Transverse colon (tissue), 4 donors: ENCODE measurements around the gene ATXN2. TPM values are rescaled to one million over a fixed set of nuclear protein-coding genes. Genes with fewer than 3 reads are reported as not detected.
"Not testable (repeated sequence)": the region's sequence is repeated elsewhere in the genome, so short reads cannot be mapped to it uniquely, and the experiment has no call there.

Experiments used
- DNase-seq: peaks from one replicate; pipeline ENCODE4 v3.0.0-alpha.2; 2019
- H3K27ac ChIP-seq, 4 donors: fragments of 200-600 bp; sonication (generic); 2 replicates each; pipeline ENCODE4 v1.5.1; 2016 to 2018; ENCODE audit warnings: inconsistent platforms in 4 of 4
- H3K27me3 ChIP-seq: fragments of 200-600 bp; sonication (generic); 2 replicates; pipeline ENCODE4 v1.5.1; 2017; ENCODE audit warnings: inconsistent platforms
- H3K36me3 ChIP-seq, 4 donors: fragments of 200-600 bp; sonication (generic); 2 replicates each; pipeline ENCODE4 v1.5.1; 2017 to 2019; ENCODE audit warnings: inconsistent platforms in 4 of 4
- H3K4me1 ChIP-seq, 4 donors: fragments of 200-600 bp; sonication (generic); 2 replicates each; pipeline ENCODE4 v1.5.1; 2017 to 2020; ENCODE audit warnings: inconsistent platforms in 4 of 4
- H3K4me3 ChIP-seq, 4 donors: fragments of 200-600 bp; sonication (generic); 1 replicate in 1 of 4; 2 replicates in 3 of 4; pipeline versions ENCODE4 v1.5.1 to v1.6.1; 2017 to 2019; ENCODE audit warnings: inconsistent platforms in 4 of 4
- H3K9me3 ChIP-seq, 2 donors: fragments of 200-600 bp; sonication (generic); 2 replicates each; pipeline ENCODE4 v1.5.1; 2017 to 2019; ENCODE audit warnings: inconsistent platforms in 2 of 2
- EP300 ChIP-seq: sonication (generic); formaldehyde crosslinking; IDR thresholded peaks from one replicate; pipeline ENCODE4 v1.6.1; 2017; ENCODE audit warnings: antibody characterized with exemption, low read depth
- POLR2A ChIP-seq: fragments of 450-650 bp; IDR thresholded peaks from one replicate; pipeline ENCODE4 v1.6.1; 2016; ENCODE audit warnings: antibody characterized with exemption, mild to moderate bottlenecking, moderate library complexity
- POLR2AphosphoS5 ChIP-seq, 3 donors: sonication (generic); formaldehyde crosslinking; IDR thresholded peaks; one replicate each; pipeline ENCODE4 v1.6.1; 2016; ENCODE audit warnings: antibody characterized with exemption in 3 of 3
- WGBS, 2 donors: methylation state at CpG; one replicate each; pipeline ENCODE4 v1.1.5; 2018; ENCODE audit warnings: low coverage in 1 of 2; 5-methylcytosine and 5-hydroxymethylcytosine counted together
- in situ Hi-C, 4 donors: fragments of 200-750 bp; cut with MboI; loops; one replicate each; pipeline versions ENCODE4 v1.15.0 to v1.15.1; 2017; ENCODE audit warnings: low sequenced_read_pairs in 3 of 4, low pct_ligation_motif_present in 1 of 4, low pct_unique_long_range_greater_than_20kb in 1 of 4
- intact Hi-C: fragments of 100-400 bp; cut with DNase I; formaldehyde crosslinking; loops from one replicate; pipeline ENCODE4 v1.15.1; 2023; ENCODE audit warnings: low total_unique reads
- total RNA-seq, 4 donors: library from RNA; depleted of rRNA; stranded (reverse); fragments of >200 nt; gene quantifications; one replicate each; pipeline ENCODE4 v1.1.0, GENCODE V29; 2016
- TF ChIP-seq, protein P1 (sequence below), 5 experiments: fragments of 200-600 bp in 3 of 5; fragments of 450-650 bp in 2 of 5; sonication (generic) in 3 of 5; IDR thresholded peaks; 1 replicate in 2 of 5; 2 replicates in 3 of 5; pipeline ENCODE4 v1.5.1; 2016 to 2017; ENCODE audit warnings: antibody characterized with exemption in 5 of 5, inconsistent platforms in 3 of 5, mild to moderate bottlenecking in 2 of 5, moderate library complexity in 1 of 5

The ATXN2 gene
- total RNA-seq, 4 donors from 2014 or later = 50.2 to 95.5 (median 83.2) TPM

DNA sequence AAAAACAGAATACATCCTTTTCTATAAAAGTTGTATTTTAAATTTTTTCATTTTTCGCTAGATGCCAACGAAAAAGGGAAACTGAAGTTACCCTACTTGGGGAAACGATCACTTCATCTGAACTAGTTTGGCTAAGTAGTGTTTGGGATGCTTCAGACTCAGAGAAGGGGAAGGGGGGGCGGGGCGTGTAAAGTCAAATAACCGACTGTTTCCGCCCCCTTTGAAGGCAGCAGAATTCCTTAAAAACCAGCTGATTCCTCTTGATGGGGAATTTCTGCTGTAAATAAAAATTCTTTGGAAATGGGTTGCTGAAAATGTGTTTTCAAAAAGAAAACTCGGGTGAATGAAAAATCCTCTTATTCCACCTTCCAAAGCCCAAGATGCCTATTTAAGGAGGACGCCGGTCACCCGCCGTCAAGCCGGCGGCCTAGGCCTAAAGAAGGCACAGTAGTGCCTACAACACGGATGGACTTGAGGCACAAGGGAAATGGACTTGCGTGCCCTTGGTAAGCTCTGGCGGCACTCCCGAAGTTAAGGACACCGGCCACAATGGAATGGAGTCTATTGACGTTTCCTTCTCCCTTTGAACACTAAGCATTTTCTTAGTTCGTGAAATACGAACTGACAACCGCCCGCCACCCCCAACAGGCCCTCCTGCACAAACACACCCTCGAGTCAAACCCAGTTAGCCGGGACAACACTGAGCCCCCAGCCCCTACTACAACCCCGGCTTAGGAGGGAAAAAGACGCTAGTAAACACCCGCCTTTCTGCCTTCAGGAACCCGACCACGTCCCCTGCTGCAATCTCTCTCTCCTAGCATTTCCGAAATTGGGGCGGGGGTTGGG lies 1.9 kb downstream of the ATXN2 start:
- in situ Hi-C loops = no loop called here
- intact Hi-C loops = no loop called here
- Histone ChIP-seq H3K36me3 (no peaks in the 10 kb centered on the region), H3K9me3 (no peaks in the 10 kb centered on the region), H3K27me3 (no peaks in the 10 kb centered on the region), H3K4me3 (peak overlapping the region; percentile 85 to 100 (median 98)), H3K4me1 (peaks cover 9 to 53% (median 36%) of the 10 kb centered on the region in 4 donors), H3K27ac (peak overlapping the region; percentile 98 to 100 (median 98))
- 5% methylated on average over 8 to 33 of the region's 33 CpGs for WGBS, 2 donors
- TF ChIP-seq, protein P1, sequence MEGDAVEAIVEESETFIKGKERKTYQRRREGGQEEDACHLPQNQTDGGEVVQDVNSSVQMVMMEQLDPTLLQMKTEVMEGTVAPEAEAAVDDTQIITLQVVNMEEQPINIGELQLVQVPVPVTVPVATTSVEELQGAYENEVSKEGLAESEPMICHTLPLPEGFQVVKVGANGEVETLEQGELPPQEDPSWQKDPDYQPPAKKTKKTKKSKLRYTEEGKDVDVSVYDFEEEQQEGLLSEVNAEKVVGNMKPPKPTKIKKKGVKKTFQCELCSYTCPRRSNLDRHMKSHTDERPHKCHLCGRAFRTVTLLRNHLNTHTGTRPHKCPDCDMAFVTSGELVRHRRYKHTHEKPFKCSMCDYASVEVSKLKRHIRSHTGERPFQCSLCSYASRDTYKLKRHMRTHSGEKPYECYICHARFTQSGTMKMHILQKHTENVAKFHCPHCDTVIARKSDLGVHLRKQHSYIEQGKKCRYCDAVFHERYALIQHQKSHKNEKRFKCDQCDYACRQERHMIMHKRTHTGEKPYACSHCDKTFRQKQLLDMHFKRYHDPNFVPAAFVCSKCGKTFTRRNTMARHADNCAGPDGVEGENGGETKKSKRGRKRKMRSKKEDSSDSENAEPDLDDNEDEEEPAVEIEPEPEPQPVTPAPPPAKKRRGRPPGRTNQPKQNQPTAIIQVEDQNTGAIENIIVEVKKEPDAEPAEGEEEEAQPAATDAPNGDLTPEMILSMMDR (IDR thresholded peaks at IDR 0.05) = no peak
- peak; percentile 13 to 34 (median 32) for TF ChIP-seq POLR2AphosphoS5 (IDR thresholded peaks at IDR 0.05)
- peak; percentile 68 for DNase-seq

DNA sequence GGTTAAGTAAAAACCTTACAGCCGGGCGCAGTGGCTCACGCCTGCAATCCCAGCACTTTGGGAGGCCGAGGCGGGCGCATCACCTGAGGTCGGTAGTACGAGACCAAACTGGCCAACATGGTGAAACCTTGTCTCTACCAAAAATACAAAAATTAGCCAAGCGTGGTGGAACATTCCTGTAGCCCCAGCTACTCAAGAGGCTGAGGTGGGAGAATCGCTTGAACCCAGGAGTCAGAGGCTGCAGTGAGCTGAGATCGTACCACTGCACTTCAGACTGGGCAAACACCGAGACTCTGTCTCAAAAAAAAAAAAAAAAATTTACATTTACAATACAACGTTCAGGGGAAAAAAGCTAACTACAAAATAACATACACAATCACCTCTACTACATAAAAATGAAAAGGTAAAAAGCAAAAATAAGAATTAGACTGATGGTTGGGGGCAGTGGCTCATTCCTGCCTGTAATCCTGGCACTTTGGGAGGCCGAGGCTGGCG lies 3.7 kb downstream of the ATXN2 start:
- Histone ChIP-seq H3K4me1 (peaks cover 9 to 56% (median 35%) of the 10 kb centered on the region in 4 donors), H3K27ac (peak overlapping the region in 3 of 4 donors; percentile 2 to 100 (median 27))
- H3K4me3 ChIP-seq, in situ Hi-C loops, H3K9me3 ChIP-seq, H3K36me3 ChIP-seq, DNase-seq, H3K27me3 ChIP-seq, intact Hi-C loops: not testable (repeated sequence)
- 74 to 79% methylated on average over 4 to 15 of the region's 15 CpGs for WGBS, 2 donors

DNA sequence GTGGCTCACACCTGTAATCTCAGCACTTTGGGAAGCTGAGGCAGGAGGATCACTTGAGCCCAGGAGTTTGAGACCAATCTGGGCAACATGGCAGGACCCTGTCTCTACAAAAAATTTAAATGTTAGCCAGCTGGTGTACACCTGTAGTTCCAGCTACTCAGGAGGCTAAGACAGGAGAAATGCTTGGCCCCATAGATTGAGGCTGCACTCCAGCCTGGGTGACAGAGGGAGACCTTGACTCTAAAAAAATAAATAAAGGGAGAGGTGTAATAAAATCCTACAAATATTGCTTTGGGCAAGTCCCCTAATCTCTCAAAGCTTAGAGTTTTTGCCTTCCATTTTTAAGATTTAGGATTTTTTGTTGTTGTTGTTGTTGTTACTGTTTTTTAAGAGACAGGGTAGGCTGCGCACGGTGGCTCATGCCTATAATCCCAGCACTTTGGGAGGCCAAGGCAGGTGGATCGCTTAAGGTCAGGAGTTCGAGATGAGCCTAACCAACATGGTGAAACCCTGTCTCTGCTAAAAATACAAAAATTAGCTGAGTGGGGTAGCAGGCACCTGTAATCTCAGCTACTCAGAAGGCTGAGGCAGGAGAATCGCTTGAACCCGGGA lies 7.6 kb downstream of the ATXN2 start:
- H3K36me3 ChIP-seq, H3K4me3 ChIP-seq, H3K27ac ChIP-seq, H3K27me3 ChIP-seq, in situ Hi-C loops, DNase-seq, intact Hi-C loops, H3K9me3 ChIP-seq: not testable (repeated sequence)
- WGBS, 2 donors = 81 to 85% methylated on average over 4 to 6 of the region's 6 CpGs
- peaks cover 8 to 61% (median 20%) of the 10 kb centered on the region in 4 donors for H3K4me1 ChIP-seq

DNA sequence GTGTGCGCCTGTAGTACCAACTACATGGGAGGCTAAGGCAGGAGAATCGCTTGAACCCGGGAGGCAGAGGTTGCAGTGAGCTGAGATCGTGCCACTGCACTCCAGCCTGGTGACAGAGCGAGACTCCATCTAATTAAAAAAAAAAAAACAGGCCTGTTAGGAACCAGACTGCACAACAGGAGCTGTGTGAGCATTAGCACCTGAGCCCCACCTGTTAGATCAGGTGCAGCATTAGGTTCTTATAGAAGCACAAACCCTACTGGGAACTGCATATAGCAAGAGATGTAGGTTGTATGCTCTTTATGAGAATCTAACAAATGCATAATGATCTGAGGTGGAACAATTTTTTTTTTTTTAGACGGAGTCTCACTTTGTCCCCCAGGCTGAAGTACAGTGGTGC lies 8.6 kb downstream of the ATXN2 start:
- 93 to 98% methylated on average over 5 to 6 of the region's 6 CpGs for WGBS, 2 donors
- in situ Hi-C loops = no loop called here

DNA sequence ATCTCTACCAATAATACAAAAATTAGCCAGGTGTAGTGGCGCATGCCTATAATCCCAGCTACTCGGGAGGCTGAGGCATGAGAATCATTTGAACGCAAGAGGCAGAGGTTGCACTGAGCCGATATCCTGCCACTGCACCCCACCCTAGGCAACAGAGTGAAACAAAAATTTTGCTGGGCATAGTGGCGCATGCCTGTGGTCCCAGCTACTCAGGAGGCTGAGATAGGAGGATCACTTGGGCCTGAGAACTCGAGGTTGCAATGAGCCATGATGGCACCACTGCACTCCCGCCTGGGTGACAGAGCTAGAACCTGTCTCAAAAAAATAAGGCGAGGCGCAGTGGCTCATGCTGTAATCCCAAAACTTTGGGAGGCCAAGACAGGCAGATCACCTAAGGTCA lies 9.5 kb downstream of the ATXN2 start:
- Histone ChIP-seq H3K9me3 (no peaks in the 10 kb centered on the region), H3K36me3 (no peaks in the 10 kb centered on the region), H3K4me1 (peaks cover 0 to 46% (median 12%) of the 10 kb centered on the region in 4 donors), H3K4me3 (no peak overlapping the region), H3K27ac (no peak overlapping the region), H3K27me3 (no peaks in the 10 kb centered on the region)
- WGBS, 2 donors = 93 to 100% methylated on average over 2 to 9 of the region's 9 CpGs
- no peak for DNase-seq
- in situ Hi-C loops = no loop called here
- TF ChIP-seq POLR2A (no peak), EP300 (no peak)
- TF ChIP-seq, protein P1 (IDR thresholded peaks at IDR 0.05) = no peak
- intact Hi-C loops = no loop called here

More for the DNA sequence above, 8.6 kb downstream of the ATXN2 start:
- peaks cover under 1 to 51% (median 16%) of the 10 kb centered on the region in 4 donors for H3K4me1 ChIP-seq
- intact Hi-C loops = no loop called here
- no peak overlapping the region for H3K4me3 ChIP-seq
- no peaks in the 10 kb centered on the region for H3K27me3 ChIP-seq
- no peak overlapping the region for H3K27ac ChIP-seq
- no peaks in the 10 kb centered on the region for H3K9me3 ChIP-seq
- no peak for DNase-seq
- TF ChIP-seq, protein P1 (IDR thresholded peaks at IDR 0.05) = no peak
- TF ChIP-seq POLR2AphosphoS5 (IDR thresholded peaks at IDR 0.05) = no peak
- TF ChIP-seq POLR2A = no peak
- no peak for TF ChIP-seq EP300
- no peaks in the 10 kb centered on the region for H3K36me3 ChIP-seq
